Ascending aorta (tissue), 2 donors: ENCODE results near the gene ST6GALNAC6. TPM values are rescaled to one million over a fixed set of nuclear protein-coding genes. Genes with fewer than 3 reads are reported as not detected.

Experiments
- DNase-seq, 2 donors: peaks; one replicate each; pipeline ENCODE4 v3.0.0-alpha.2; 2019; ENCODE audit warnings: low spot score in 2 of 2
- H3K27ac ChIP-seq, 2 donors: fragments of 200-600 bp; sonication (generic); one replicate each; pipeline ENCODE4 v1.5.1; 2016 to 2017; ENCODE audit warnings: mild to moderate bottlenecking in 1 of 2
- H3K27me3 ChIP-seq: fragments of 200-600 bp; sonication (generic); one replicate; pipeline ENCODE4 v1.5.1; 2017
- H3K36me3 ChIP-seq, 2 donors: fragments of 200-600 bp; sonication (generic); one replicate each; pipeline ENCODE4 v1.5.1; 2016
- H3K4me1 ChIP-seq, 2 donors: fragments of 200-600 bp; sonication (generic); one replicate each; pipeline ENCODE4 v1.5.1; 2016 to 2017; ENCODE audit warnings: mild to moderate bottlenecking in 1 of 2
- H3K4me3 ChIP-seq, 2 donors: fragments of 200-600 bp; sonication (generic); one replicate each; pipeline ENCODE4 v1.5.1; 2016 to 2017; ENCODE audit warnings: mild to moderate bottlenecking in 1 of 2
- H3K9me3 ChIP-seq, 2 donors: fragments of 200-600 bp; sonication (generic); one replicate each; pipeline ENCODE4 v1.5.1; 2016
- CTCF ChIP-seq, 3 experiments: fragments of 200-600 bp in 2 of 3; fragments of 450-650 bp in 1 of 3; sonication (generic) in 2 of 3; IDR thresholded peaks; one replicate each; pipeline ENCODE4 v1.5.1; 2016 to 2019; ENCODE audit warnings: antibody characterized with exemption in 3 of 3, mild to moderate bottlenecking in 1 of 3, moderate library complexity in 1 of 3
- intact Hi-C: fragments of 100-400 bp; cut with DNase I; formaldehyde crosslinking; loops from one replicate; pipeline ENCODE4 v1.15.1; 2023
- total RNA-seq: library from RNA; depleted of rRNA; stranded (reverse); fragments of >200 nt; gene quantifications from one replicate; pipeline ENCODE4 v1.1.0, GENCODE V29; 2016

Gene ST6GALNAC6
- total RNA-seq, 1 donor from 2014 or later = 172 TPM

GRCh38 chr9:127898433-127899127, 823 bp downstream of the ST6GALNAC6 start:
- H3K4me3 ChIP-seq = peak overlapping the region; percentile 83 to 100
- intact Hi-C loops = no loop called here
- H3K36me3 ChIP-seq = peaks cover 27 to 33% of the 10 kb centered on the region in 2 donors
- H3K9me3 ChIP-seq = no peaks in the 10 kb centered on the region
- H3K27ac ChIP-seq = peak overlapping the region; percentile 95 to 99
- H3K27me3 ChIP-seq = no peaks in the 10 kb centered on the region
- peaks cover 20 to 34% of the 10 kb centered on the region in 2 donors for H3K4me1 ChIP-seq
- peak in 1 of 2 donors; percentile 86 for DNase-seq
- no peak for TF ChIP-seq CTCF (IDR thresholded peaks at IDR 0.05)

- intact Hi-C loops = loop anchor here (1.0 to 2.0 kb wide), 2 partner anchors 20 kb away; partner anchors contain the start of genes AK1 and ST6GALNAC4
- Histone ChIP-seq H3K4me1 (peaks cover 14 to 29% of the 10 kb centered on the region in 2 donors), H3K27me3 (no peaks in the 10 kb centered on the region), H3K9me3 (no peaks in the 10 kb centered on the region), H3K36me3 (peaks cover 38 to 44% of the 10 kb centered on the region in 2 donors), H3K27ac (peak overlapping the region; percentile 95 to 99), H3K4me3 (peak overlapping the region; percentile 83 to 100)
- DNase-seq = peak in 1 of 2 donors; percentile 92
- TF ChIP-seq CTCF (IDR thresholded peaks at IDR 0.05) = no peak
Observed at GRCh38 chr9:127897193-127897692, 2.2 kb downstream of the ST6GALNAC6 start.

GRCh38 chr9:127896395-127897192, 2.8 kb downstream of the ST6GALNAC6 start:
- Histone ChIP-seq H3K36me3 (peaks cover 42 to 51% of the 10 kb centered on the region in 2 donors), H3K4me1 (peaks cover 14 to 29% of the 10 kb centered on the region in 2 donors), H3K4me3 (peak overlapping the region; percentile 83 to 100), H3K9me3 (no peaks in the 10 kb centered on the region), H3K27ac (peak overlapping the region; percentile 95 to 99), H3K27me3 (no peaks in the 10 kb centered on the region)
- DNase-seq = no peak
- intact Hi-C loops = loop anchor here (1.0 to 2.0 kb wide), 2 partner anchors 20 to 21 kb away; partner anchors contain the start of genes AK1 and ST6GALNAC4
- TF ChIP-seq CTCF (IDR thresholded peaks at IDR 0.05) = no peak

- Histone ChIP-seq H3K27me3 (no peaks in the 10 kb centered on the region), H3K9me3 (no peaks in the 10 kb centered on the region), H3K4me3 (no peak overlapping the region), H3K27ac (peak overlapping the region in 1 of 2 donors; percentile 99), H3K4me1 (peaks cover 14 to 26% of the 10 kb centered on the region in 2 donors), H3K36me3 (peaks cover 48 to 58% of the 10 kb centered on the region in 2 donors)
- TF ChIP-seq CTCF (IDR thresholded peaks at IDR 0.05) = no peak
- intact Hi-C loops = loop anchor here (2.0 kb wide), 1 partner anchor 19 kb away; the partner anchor contains the start of gene AK1
- DNase-seq = no peak
Observed at GRCh38 chr9:127895811-127896210, 3.6 kb downstream of the ST6GALNAC6 start.

GRCh38 chr9:127893392-127893791, 6.0 kb downstream of the ST6GALNAC6 start:
- peaks cover 69 to 77% of the 10 kb centered on the region in 2 donors for H3K36me3 ChIP-seq

More at GRCh38 chr9:127893392-127893791, 6.0 kb downstream of the ST6GALNAC6 start:
- no peak overlapping the region for H3K4me3 ChIP-seq
- intact Hi-C loops = no loop called here
- peaks cover 10 to 17% of the 10 kb centered on the region in 2 donors for H3K4me1 ChIP-seq
- TF ChIP-seq CTCF (IDR thresholded peaks at IDR 0.05) = no peak
- no peak for DNase-seq
- H3K27me3 ChIP-seq = no peaks in the 10 kb centered on the region
- H3K27ac ChIP-seq = no peak overlapping the region
- no peaks in the 10 kb centered on the region for H3K9me3 ChIP-seq
